Measurements from ENCODE around the gene SCFD2. TPM values are rescaled to one million over a fixed set of nuclear protein-coding genes. Genes with fewer than 3 reads are reported as not detected.

Gene SCFD2
- total and polyA plus RNA-seq, 2 of the 8 experiments (the other 6 are each of a cell fraction or from before 2014, with no cell fraction given): 6.2 to 10.2 TPM

- TF ChIP-seq CHD7 (IDR thresholded peaks at IDR 0.05; ENCODE audit: insufficient replicate concordance, low read length): no peak
- no peak for TF ChIP-seq SP4 (IDR thresholded peaks at IDR 0.05; ENCODE audit: low read length)
- no peak for TF ChIP-seq EGR1 (IDR thresholded peaks at IDR 0.05; ENCODE audit: borderline replicate concordance, low read depth, low read length)
- TF ChIP-seq CREB1 (IDR thresholded peaks at IDR 0.05): no peak
- no peak for TF ChIP-seq POU5F1 (IDR thresholded peaks at IDR 0.05; ENCODE audit: low read depth, low read length)
Measured at GRCh38 chr4:52844596-52844995, 521.3 kb downstream of the SCFD2 start (continued).

All from H1 (cell line).